Activated T-cell treated with anti-CD3 and anti-CD28 coated beads for 1 hour (primary cell): Measurements from ENCODE around the gene EPB41L4A.

ENCODE experiments used
- DNase-seq: peaks from one replicate; pipeline ENCODE4 v3.0.0-alpha.2; 2020; ENCODE audit warnings: low read depth

EPB41L4A gene

GRCh38 chr5:112355058-112355685 lies 63.9 kb downstream of the EPB41L4A start:
- DNase-seq = no peak

GRCh38 chr5:112353678-112354077 lies 65.4 kb downstream of the EPB41L4A start:
- no peak for DNase-seq

- DNase-seq = no peak
These were observed 67.9 kb downstream of the EPB41L4A start for GRCh38 chr5:112351225-112351624.

GRCh38 chr5:112350626-112351025 lies 68.5 kb downstream of the EPB41L4A start:
- no peak for DNase-seq

DNA sequence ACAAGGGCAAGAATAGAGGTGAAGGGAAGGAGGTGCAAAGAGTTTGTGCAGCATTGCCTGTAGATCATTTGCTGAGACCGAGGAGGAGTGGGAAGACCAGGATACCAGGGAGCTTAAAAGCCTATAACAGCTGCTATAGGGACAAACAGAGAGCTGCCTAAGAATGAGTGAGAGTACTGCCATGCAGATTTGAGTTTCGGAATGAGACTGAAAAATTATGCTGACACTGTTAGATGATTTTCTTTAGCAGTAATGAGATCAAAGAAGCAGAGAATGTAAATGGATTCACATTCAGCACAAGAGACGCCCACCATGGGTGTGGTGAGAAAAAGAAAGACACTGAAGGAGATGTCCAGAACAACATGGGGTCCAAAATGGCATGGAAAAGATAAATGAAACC lies 69.7 kb downstream of the EPB41L4A start:
- DNase-seq = no peak

- no peak for DNase-seq
These were observed 70.2 kb downstream of the EPB41L4A start for GRCh38 chr5:112348915-112349314.

GRCh38 chr5:112348387-112348786 lies 70.7 kb downstream of the EPB41L4A start:
- no peak for DNase-seq

DNA sequence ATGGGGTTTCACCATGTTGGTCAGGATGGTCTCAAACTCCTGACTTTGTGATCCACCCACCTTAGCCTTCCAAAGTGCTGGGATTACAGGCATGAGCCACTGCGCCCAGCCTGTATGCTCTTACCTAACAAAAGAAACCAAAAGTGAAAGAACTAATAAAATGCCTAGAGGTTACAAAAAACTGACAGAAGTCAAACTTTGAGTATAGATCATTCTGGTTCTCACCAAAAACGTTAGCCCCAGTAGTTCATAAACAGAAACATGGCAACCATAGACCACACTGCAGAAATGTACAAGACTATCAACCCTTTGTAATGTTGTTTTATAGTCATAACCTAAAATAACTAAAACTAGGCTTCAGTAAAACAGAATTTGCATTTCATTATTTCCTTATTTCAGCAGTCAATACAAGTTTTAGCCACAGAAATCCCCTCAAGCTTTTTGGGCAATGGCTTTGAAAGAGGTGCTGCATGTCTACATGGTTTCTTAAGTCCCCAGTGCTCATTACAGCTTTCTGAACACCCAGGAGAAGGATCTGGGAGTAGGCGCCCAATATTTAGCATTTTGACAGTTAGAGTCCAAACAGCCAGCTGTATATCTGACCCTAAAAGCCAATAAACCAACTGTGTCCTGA lies 72.5 kb downstream of the EPB41L4A start:
- no peak for DNase-seq

DNA sequence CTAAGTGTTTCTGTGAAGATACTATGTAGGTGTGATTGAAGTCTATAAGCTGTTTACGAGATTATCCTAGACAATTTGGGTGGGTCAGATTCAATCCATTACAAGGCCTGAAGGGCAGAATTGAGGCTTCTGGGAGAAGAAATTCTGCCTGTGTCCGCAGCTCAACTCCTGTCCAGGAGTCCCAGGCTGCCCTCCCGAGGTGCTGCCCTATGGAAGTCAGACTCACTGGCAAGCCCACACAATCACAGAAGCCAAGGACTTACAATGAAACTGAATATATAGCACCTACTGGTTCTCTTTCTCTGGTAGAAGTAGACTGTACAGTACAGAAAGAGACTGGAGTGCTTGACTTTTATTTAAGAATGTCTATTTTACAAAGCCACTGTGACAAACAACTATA lies 74.5 kb downstream of the EPB41L4A start:
- no peak for DNase-seq

DNA sequence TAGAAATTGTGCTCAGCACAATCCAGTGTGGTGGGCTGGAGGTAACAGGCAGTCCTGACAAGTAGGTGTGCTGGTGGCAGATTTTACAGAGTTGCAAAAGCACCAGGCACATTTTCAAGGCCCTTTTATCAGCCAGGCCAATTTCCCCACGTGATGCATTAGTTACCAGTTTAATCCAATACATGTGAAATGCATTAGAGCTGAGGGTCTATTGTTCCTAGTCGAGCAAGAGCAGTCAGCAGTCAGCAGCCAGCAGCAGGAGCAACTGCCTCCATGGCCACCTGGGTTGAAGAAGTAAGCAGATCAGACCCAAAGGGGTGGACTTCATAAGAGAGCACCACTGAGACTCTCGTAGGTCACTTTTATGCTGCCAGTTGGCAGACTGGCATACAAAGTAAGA lies 76.7 kb downstream of the EPB41L4A start:
- no peak for DNase-seq

DNA sequence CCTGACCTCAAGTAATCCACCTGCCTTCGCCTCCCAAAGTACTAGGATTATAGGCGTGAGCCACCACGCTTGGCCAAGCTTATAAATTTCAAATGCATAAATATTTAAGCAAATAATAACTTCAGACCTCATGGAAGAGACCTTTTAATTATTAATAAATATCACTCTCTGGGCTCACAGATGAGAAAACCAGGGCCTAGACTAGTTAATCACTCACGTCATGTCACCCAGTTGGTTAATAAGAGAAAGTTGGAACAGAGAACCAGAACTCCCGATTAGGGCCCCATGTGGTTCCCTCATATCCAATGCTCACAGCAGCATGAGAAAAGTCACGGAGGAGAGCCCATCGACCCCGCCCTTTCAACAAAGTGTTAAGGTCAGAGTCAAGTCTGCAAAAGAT lies 79.3 kb downstream of the EPB41L4A start:
- DNase-seq = no peak

DNA sequence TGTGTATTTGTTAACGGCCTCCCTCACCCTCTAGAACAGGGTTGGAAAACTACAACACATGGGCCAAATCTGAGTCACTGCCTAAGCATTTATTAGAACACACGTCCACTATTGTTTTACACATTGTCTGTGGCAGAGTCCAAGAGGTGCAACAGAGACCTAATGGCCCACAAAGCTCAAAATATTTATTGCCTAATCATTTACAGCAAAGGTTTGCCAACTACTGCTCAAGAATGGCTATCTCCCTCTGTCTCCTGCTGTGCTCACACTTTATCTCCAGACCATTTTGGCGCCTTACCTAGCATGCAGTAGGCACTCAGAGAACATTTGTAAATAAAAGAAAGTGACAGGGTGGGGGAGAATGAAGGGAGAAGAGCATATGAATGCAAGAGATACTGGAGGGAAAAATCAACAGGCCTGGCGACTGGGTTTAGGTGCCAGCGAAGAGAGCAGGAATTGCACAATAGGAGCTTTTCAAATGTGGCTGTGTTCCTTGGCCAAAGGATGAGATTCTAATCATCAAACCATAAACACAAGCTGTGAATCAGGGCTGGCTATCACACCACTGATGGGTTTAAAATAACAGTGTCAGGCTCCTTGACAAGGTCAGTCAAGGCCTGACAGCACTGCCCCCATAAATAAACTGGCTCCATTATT lies 80.3 kb downstream of the EPB41L4A start:
- no peak for DNase-seq

GRCh38 chr5:112333331-112333781 lies 85.7 kb downstream of the EPB41L4A start:
- DNase-seq = no peak

DNA sequence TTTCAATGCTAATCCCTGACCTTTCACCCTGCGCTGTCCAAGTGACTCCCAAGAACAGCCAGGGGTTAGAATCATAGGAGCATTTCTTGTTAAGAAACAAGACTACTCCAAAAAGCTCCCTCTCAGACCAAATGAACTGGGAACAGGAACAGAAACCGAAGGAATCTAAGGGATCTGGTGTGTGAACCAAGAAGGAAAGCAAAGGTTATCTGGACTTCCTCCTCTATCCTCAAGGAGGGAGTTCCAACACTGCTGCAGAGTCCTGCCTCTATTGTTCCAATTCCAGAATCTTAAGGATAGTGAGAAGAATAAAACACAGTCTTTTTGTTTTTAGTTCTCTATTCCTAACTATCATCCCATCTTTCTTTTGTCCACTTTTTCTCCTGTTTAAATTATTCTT lies 87.2 kb downstream of the EPB41L4A start:
- no peak for DNase-seq

DNA sequence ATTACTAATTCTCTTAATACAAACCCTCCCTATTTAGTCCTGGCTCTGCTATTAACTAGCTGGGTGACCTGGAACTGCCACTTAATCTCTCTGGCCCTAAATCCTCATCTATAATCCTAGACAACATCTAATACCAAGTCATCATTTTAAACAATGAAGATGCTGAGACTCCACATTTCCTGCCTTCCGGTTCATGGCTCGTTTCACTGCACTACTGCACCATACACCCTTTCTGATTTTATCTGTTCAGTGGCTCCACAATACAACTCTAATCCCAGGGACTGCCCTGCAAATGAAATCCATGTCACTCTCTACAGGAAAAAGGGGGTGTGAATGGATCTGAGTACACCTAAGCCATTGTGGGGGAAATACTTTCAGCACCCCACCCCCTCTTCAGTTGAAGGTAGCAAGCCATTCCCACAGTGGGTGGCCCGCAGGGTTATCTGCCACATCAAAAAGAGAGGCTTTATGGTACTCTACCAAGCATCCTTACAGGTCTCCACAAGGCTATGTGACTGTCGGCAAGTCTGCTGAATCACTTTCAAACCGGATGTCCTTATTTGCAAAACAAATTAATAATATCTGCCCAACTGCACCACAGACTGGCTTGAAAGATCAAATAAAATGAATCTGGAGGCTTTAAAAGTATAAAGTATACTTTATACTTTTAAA lies 89.5 kb downstream of the EPB41L4A start:
- DNase-seq = no peak

- DNase-seq = no peak
These were observed 95.9 kb downstream of the EPB41L4A start for GRCh38 chr5:112323166-112323565.

GRCh38 chr5:112320408-112320807 lies 98.7 kb downstream of the EPB41L4A start:
- no peak for DNase-seq

GRCh38 chr5:112318346-112318745 lies 100.7 kb downstream of the EPB41L4A start:
- DNase-seq = no peak

GRCh38 chr5:112317866-112318265 lies 101.2 kb downstream of the EPB41L4A start:
- no peak for DNase-seq

- no peak for DNase-seq
These were observed 102.3 kb downstream of the EPB41L4A start for GRCh38 chr5:112316731-112317130.

DNA sequence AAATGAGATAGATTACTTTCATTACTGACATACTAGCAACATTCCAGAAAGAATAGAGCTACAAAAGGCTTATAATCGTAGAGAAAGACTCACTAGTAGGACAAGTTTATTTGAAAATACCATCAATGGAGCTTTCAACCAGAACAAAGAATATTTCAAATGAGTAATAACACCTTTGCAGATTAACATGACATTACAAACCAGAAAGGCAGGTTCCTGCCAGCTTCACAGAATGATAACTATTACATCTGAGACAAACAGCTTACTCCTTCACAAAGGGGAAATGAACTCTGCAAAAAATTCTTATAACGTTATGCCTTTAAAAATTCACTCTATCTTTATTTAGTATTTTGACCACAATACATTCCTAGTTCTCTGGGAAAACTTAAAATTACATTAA lies 103.1 kb downstream of the EPB41L4A start:
- DNase-seq = no peak

- DNase-seq = no peak
These were observed 106.5 kb downstream of the EPB41L4A start for GRCh38 chr5:112312295-112313275.
